DMS53 treated with DMSO at 0.1 percent for 48 hours (cell line): ENCODE data around the gene CDADC1.
"Not testable (repeated sequence)": the region's sequence is repeated elsewhere in the genome, so short reads cannot be mapped to it uniquely, and the experiment has no call there.

Source experiments
- DNase-seq: peaks from one replicate; lab custom pipeline; 2025; ENCODE audit not compliant: unreplicated experiment; lab: John Stamatoyannopoulos, UW

CDADC1 gene

GRCh38 chr13:49311816-49312215 is 64.1 kb downstream of the CDADC1 start:
- DNase-seq, result no peak

- no peak for DNase-seq
Observed at GRCh38 chr13:49314344-49314882, 66.7 kb downstream of the CDADC1 start.

- no peak for DNase-seq
Observed at GRCh38 chr13:49315036-49315565, 67.4 kb downstream of the CDADC1 start.

GRCh38 chr13:49315756-49316482 is 68.2 kb downstream of the CDADC1 start:
- DNase-seq, result no peak

- DNase-seq, result no peak
Observed at GRCh38 chr13:49319551-49319950, 71.8 kb downstream of the CDADC1 start.

GRCh38 chr13:49319951-49320350 is 72.2 kb downstream of the CDADC1 start:
- DNase-seq, result no peak

- DNase-seq, result no peak
Observed at GRCh38 chr13:49320975-49321374, 73.2 kb downstream of the CDADC1 start.

GRCh38 chr13:49322702-49323101 is 75.0 kb downstream of the CDADC1 start:
- DNase-seq, result no peak

GRCh38 chr13:49323344-49323743 is 75.6 kb downstream of the CDADC1 start:
- DNase-seq, result no peak

- DNase-seq, result no peak
Observed at GRCh38 chr13:49326222-49326917, 78.6 kb downstream of the CDADC1 start.

- not testable (repeated sequence) for DNase-seq
Observed at GRCh38 chr13:49327145-49327544, 79.4 kb downstream of the CDADC1 start.

GRCh38 chr13:49329831-49330545 is 82.3 kb downstream of the CDADC1 start:
- DNase-seq, result no peak

GRCh38 chr13:49330546-49330864 is 82.8 kb downstream of the CDADC1 start:
- DNase-seq, result no peak

- DNase-seq, result no peak
Observed at GRCh38 chr13:49336655-49337054, 88.9 kb downstream of the CDADC1 start.

- DNase-seq, result no peak
Observed at GRCh38 chr13:49340161-49340560, 92.4 kb downstream of the CDADC1 start.

GRCh38 chr13:49341517-49341916 is 93.8 kb downstream of the CDADC1 start:
- no peak for DNase-seq

- DNase-seq, result no peak
Observed at GRCh38 chr13:49341941-49342340, 94.2 kb downstream of the CDADC1 start.

GRCh38 chr13:49342454-49342853 is 94.7 kb downstream of the CDADC1 start:
- no peak for DNase-seq
